NCI-H82 treated with DMSO at 0.1 percent for 48 hours (cell line): ENCODE results near the gene ORAI1.
"Not testable (repeated sequence)": the region's sequence is repeated elsewhere in the genome, so short reads cannot be mapped to it uniquely, and the experiment has no call there.

Source experiments
- DNase-seq: peaks from one replicate; lab custom pipeline; 2025; ENCODE audit not compliant: unreplicated experiment; lab: John Stamatoyannopoulos, UW

ORAI1 gene

DNA sequence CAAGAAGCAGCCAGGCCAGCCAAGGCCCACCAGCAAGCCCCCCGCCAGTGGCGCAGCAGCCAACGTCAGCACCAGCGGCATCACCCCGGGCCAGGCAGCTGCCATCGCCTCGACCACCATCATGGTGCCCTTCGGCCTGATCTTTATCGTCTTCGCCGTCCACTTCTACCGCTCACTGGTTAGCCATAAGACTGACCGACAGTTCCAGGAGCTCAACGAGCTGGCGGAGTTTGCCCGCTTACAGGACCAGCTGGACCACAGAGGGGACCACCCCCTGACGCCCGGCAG, 15.0 kb downstream of the ORAI1 start:
- no peak for DNase-seq

DNA sequence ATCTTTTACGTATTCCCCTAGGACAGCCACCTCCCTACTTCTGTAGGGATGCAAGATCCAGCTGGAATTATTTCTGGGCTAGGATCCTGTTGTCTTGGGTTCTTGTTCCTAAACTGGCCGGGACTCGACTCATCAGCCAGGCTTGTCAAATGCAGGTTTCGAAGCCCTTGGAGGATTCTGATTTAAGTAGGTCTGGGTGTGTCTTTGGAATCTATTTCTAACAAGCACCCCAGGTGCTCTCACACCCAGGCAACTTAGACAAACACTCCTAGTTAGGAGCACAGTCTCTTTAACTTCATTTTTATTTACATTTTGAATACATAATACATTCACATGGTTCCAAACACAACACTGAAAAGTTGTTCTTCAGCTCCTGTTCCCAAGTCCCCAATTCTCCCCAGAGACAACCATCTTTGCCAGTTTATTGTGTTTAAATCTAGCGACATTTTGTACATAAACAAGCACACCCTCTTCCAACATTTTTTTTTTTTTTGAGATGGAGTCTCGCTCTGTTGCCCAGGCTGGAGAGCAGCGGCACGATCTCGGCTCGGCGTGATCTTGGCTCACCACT, 22.2 kb downstream of the ORAI1 start:
- DNase-seq: no peak

DNA sequence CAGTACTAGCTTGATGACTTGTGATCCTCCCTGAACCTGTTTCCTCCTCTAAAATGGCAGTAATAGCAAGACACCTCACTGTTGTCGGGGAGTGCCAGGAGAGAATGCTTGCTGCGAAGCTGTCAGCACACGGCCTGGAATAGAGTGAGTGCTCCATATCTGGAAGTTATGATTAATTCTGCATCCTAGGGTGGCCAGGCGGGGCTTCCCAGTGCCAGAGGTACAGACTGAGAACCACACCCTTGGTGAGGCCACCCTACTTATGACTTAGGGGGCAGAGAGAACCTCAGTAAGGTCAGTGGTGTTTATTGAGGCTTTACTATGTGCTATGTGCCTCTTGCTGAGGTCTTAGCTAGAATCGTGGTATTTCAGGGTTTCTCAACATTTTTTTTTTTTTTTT, 23.0 kb downstream of the ORAI1 start:
- DNase-seq: no peak

DNA sequence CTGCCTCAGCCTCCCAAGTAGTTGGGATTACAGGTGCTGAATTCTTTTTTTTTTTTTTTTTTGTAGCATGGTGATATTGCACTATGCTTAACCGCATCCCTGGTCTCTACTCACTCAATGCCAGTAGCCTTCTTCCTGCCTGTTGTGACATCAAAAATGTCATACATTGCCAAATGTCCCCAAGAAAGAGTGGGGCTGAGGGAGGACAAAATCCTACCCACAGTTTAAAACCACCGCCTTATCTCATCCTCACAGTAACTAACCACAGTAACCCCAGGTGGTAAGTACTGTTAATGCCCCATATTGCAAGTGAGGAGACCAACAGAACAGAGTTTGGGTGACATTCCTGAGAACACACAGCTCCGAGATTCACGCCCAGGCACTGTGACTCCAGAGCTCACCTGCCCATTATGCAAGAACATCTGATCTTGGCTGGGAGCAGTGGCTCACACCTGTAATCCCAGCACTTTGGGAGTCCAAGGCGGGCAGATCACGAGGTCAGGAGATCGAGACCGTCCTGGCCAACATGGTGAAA, 23.6 kb downstream of the ORAI1 start:
- no peak for DNase-seq

DNA sequence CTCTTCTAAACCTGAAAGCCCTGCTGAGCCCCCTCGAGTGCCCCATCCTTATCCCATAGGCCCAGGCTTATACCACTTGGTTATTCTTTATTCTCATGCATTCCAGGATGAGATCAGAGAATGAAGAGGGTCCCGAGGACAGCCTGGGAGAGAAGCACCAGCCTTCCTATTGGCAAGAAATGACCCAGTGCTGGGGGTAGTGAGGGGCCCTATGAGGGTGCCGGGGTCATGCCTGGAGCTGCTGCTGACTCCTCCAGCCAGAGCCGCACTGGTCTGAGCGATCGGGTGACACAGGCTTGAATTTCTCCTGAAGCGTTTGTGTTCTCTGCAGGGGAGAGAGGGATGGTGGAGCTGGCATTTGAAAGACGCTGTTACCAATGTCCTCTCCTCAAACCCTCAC, 25.0 kb downstream of the ORAI1 start:
- DNase-seq: no peak

DNA sequence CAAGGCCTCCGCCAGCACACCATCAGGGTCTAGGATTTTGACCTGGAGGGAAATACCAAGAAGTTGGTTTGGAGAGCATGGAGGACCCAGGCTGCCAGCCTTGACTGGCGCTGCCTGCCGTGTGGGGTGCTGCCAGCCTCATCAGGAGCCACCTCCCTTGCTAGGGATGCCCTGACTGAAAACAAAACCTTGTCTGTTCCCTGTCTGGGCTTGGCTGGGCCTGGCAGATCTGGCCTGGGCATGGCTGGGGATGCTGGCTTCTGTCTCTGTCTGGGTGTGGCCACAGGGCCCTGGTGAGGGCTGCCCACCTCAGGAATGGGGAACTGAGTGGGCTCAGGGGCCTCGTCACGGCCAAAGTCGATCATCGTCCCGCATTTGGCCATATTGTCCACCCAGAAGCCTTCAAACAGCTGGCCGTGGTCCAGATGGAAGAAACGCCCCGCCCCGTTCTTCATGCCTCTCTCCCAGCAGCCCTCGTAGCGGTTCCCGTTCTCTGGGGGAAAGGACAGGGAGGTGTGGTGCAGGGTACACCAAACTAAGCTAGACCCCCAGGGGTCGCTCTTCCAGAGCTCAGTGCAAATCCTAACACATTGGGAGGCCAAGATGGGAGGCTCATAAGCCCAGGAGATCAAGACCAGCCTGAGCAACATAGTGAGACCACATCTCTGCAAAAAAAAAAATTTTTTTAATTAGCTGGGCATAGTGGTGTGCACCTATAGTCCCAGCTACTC, 26.6 kb downstream of the ORAI1 start:
- DNase-seq: no peak

DNA sequence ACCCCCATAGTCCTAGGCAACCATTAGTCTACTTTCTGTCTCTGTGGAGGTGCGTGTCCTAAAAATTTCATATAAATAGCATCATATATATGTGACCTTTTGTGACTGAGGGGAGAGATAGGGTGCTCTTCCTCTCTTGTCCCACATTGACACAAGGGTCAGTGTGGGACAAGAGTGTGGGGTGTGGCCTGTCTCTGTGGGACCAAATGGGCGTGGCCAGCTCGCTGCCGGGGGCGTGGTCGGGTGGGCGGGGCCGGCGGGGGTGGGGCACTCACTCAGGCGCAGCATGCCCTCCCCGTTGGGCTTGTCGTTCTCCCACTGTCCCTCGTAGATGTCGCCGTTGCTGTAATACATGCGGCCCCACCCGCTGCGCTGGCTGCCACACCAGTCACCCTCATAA, 27.7 kb downstream of the ORAI1 start:
- no peak for DNase-seq

DNA sequence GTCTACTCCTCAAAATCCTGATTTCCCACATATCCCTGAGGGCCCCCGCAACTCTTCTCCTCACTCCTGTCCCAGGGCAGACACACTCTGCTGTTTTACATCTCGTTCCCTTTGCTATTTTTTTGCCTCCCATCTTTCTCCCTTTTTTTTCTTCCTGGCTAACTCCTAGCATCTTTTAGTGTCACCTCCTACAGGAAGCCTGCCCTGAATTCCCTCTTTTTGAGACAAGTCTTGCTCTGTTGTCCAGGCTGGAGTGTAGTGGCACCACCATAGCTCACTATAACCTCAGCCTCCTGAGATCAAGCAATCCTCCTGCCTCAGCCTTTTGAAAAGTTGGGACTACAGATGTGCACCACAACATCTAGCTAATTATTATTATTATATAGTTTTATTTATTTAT, 29.8 kb downstream of the ORAI1 start:
- no peak for DNase-seq

DNA sequence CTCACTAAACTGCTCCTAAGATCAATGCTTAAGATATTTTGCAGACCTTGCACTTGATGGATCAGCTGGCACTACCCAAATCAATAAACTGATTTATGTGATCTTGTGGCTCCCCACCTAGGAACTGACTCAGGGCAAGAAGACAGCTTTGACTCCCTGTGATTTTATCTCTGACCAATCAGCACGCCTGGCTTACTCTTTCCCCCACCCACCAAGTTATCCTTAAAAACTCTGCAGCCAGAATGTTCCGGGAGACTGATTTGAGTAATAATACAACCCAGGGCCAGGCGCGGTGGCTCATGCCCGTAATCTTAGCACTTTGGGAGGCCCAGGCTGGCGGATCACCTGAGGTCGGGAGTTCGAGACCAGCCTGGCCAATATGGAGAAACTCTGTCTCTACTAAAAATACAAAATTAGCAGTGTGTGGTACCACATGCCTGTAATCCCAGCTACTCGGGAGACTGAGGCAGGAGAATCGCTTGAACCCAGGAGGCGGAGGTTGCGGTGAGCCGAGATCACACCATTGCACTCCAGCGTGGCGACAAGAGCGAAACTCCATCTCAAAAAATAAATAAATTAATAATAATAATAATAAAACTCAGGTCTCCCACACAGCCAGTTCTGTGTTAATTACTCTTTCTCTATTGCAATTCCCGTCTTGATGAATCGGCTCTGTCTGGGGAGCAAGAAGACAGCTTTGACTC, 31.1 kb downstream of the ORAI1 start:
- peak; percentile 24 for DNase-seq

DNA sequence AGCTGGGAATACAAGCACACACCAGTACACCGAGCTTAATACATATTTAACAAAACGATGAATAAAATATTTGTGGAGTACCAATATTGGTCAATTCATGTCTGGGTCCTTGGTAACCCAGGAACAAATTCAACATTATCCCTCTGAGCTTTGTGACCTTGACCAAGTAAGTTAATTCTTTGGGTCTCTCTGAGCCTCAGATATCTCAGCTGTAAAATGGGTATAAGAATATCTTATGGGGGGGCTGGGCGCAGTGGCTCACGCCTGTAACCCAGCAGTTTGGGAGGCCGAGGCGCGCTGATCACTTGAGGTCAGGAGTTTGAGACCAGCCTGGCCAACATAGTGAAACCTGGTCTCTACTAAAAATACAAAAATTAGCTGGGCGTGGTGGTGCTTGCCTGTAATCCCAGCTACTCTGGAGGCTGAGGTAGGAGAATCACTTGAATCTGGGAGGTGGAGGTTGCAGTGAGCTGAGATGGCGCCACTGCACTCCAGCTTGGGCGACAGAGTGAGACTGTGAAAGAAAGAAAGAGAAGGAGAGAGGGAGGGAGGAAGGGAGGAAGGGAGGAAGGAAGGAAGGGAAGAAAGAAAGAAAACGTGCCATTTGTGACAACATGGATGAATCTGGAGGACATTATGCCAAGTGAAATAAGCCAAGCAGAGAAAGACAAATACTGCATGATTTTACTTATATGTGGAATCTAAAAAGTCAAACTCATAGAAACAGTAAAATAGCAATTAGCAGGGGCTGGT, 35.2 kb downstream of the ORAI1 start:
- not testable (repeated sequence) for DNase-seq

DNA sequence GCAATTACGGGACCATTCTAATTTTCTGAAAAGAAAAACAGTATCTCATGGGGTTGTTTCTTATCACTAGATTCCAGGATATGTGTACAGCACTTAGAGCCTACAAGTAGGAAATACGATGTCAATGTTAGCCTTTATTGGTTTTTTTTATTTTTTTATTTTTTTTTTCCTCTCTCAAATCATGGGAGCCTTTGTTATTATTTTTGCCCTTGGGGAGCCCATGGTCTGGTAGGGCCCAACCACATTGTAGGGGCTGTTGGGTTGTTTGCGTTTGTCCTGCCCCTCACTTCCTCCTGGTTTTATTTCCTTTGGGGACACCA, 37.2 kb downstream of the ORAI1 start:
- no peak for DNase-seq

DNA sequence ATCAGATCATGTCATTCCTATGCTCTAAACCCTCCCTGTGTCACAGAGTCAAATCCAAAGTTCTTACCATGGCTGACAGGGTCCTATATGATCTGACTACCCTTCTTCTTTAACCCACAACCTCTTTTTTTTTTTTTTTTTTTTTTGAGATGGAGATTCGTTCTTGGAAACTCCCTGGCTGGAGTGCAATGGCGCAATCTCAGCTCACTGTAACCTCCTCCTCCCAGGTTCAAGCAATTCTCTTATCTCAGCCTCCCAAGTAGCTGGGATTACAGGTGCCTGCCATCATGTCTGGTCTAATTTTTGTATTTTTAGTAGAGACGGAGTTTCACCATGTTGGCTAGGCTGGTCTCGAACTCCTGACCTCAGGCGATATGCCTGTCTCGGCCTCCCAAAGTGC, 40.5 kb downstream of the ORAI1 start:
- not testable (repeated sequence) for DNase-seq

DNA sequence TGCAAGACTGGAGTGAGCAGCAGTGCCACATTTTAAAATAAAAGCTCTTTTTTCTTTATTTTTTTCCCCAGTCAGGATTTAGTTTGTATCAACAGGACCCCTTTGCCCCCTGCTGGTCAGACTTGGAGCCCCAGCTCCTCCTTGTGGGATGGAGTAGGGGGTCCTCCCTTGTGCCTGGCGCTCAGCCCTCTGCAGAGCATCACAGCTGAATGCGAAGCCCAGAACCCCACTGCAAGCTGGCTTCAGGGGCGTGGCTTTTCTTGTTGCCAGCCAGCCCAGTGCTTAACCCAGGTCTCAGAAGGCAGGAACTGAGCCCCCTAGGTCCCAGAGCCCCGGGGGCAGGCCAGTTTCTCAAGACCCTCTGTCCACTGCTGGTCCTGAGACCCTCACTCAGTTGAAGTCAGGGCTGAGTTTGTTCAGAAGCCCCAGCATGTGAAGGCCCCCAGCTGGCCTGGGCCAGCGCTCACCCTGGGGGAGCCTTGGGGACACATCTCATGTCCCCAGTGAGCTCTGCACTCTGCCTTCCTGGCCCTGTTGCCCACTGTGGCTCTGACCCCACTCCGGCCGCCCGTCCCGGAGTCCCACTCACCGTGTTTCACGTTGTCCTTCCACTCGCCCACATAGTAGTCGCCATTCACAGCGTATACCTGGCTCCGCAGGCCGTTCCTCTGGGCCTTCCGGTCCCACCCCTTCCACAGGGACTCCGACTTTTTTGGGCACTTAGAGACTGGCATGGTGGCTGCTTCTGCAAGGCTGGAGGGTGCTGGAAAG, 42.6 kb downstream of the ORAI1 start:
- no peak for DNase-seq

DNA sequence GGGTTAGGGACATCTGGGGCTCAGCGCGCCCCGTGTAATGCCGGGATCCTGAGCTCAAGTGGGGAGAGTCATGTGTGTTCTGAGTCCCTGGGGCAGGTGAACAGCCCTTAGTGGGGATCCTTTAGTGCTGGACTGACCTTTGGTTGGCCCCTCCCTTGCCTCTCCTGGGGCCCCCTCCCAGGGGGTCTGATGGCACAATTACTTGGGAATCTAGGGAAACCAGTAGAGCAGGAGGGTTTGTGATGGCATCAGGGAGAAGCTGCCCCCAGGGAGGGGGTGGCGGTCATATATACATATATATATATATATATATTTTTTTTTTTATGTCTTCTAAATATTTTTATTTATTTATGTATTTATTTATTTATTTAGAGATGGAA, 43.2 kb downstream of the ORAI1 start, which contains the start of gene MORN3:
Gene MORN3 (minus strand): TSS at position 134 of the 380 bp plus-strand sequence. CDS start 171 bp downstream, outside the sequence.
- DNase-seq: no peak

DNA sequence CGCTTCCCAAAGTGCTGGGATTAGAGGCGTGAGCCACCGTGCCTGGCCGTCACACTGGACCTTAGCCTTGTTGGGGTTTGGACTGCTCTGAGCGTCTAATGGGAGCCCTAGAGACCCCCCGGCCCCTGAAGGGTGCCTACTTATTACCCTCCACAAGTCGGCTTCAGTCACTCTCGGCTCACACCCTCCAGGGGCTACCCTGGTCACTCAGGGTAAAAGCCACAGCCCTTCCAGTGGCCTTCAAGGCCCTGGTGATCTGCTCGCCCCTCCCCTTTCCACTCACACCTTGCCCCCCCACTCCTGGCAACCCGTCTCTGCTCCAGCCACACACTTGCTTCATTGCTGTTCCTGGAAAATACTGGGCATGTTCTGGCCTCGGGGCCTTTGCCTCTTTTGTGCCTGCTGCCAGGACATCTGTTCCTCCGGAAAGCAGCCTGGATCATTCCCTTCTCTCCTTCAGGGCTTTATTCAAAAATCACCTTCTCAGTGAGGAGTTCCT, 46.7 kb downstream of the ORAI1 start:
- no peak for DNase-seq

DNA sequence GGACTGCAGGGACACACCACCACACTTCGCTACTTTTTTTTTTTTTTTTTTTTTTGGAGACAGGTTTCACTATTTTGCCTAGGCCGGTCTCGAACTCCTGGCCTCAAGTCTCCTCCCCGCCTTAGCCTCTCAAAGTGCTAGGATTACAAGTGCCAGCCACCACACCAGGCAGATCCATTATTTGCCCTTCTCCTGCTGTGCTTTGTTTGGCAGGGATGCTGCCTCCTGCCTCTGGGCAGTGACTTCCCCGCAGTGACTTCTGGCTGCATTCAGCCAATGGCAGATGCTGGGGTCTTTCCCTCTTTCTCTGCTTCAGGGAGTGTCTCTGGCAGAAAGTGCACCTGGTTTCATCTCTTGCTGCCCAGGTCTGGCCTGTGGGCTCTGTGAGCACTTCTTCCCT, 49.9 kb downstream of the ORAI1 start:
- no peak for DNase-seq

DNA sequence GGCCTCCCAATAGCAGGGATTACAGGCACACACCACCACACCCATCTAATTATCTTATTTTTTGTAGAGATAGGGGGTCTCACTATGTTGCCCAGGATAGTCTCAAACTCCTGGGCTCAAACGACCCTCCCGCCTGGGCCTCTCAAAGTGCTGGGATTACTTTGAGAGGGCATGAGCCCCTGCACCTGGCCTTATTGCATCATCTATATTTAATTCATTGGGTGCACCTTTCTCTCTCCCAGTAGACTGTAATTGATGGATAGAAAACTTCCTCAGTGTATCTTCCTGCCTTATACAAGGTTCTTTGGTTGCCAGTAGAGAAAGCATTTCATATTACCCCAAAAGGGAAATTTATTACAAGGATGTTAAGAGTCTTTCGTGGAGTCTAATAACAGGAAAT, 52.0 kb downstream of the ORAI1 start:
- no peak for DNase-seq

DNA sequence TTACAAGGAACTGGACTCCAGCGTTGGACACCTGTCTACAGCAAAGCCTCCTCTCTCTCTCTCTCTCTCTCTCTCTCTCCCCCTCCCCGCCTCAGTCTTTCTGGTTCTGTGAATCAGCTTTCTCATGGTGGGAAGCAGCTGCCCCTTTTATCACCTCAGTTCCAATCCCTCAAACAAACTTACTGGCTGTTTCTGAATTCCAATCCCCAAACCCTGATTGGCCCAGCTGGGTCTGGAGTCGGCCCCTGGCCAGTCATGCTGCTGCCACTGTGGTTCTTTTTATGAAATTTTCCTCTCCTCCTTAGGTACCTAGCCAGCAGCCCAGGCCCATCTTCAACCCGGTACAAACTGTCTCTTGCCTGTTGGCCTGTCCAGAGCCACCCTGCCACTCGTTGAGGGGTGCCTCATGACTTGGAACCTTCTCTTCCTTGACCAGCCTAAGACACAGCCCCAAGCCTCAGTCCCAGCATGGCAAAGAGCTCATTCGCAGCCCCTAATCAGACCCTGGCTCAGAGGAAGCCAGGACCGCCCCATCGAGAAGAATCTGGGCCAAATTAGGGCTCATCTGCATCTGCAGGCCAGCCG, 52.5 kb downstream of the ORAI1 start:
- no peak for DNase-seq

DNA sequence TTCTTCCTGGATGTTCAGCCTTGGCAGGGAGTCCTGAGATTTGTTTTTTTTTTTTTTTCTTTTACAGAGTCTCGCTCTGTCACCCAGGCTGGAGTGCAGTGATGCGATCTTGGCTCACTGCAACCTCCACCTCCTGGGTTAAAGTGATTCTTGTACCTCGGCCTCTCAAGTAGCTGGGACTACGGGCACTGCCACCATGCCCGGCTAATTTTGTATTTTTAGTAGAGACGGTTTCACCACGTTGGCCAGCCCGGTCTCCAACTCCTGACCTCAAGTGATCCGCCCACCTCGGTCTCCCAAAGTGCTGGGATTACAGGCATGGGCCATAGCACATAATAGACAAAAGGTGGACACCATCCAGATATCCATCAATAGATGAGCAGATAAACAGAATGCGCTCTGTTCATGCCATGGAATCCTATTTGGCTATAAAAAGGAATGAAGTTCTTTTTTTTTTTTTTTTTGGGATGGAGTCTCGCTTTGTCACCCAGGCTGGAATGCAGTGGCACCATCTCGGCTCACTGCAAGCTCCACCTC, 53.4 kb downstream of the ORAI1 start:
- not testable (repeated sequence) for DNase-seq

DNA sequence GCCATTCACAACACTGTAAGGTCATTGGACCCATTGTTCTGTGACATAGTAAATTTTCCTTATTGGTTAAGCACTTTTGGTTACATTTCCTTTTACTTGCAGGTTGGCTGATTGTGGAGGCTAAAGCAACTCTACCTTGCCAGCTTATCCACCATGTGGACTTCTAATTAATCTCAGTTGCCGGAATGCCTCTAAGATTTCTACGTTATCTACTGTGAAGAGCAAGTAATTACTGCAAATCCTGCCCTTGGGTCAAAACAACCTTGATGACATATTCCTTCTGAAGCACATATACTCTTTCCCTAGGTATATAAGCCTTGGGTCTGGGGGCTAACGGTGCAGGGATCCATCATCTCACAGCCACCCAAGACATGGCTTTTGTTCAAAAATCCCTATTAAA, 62.6 kb downstream of the ORAI1 start:
- no peak for DNase-seq
